Middle frontal gyrus (tissue), 1 donor: ENCODE data around the gene EPS8L3.

Experiments
- DNase-seq: peaks from one replicate; pipeline ENCODE4 v3.0.0-alpha.2; 2015; ENCODE audit warnings: low spot score; ENCODE audit errors: extremely low spot score

The EPS8L3 gene

GRCh38 chr1:109793486-109794318 lies 30.0 kb upstream of the EPS8L3 start:
- no peak for DNase-seq

- DNase-seq: no peak
Observed at GRCh38 chr1:109793089-109793485, 29.4 kb upstream of the EPS8L3 start.

GRCh38 chr1:109792056-109792831 lies 28.5 kb upstream of the EPS8L3 start:
- no peak for DNase-seq

- DNase-seq: no peak
Observed at GRCh38 chr1:109791495-109792043, 27.8 kb upstream of the EPS8L3 start.

- DNase-seq: no peak
Observed at GRCh38 chr1:109790735-109791494, 27.2 kb upstream of the EPS8L3 start.

GRCh38 chr1:109790329-109790728 lies 26.6 kb upstream of the EPS8L3 start:
- no peak for DNase-seq

- no peak for DNase-seq
Observed at GRCh38 chr1:109789551-109790180, 25.9 kb upstream of the EPS8L3 start.

- no peak for DNase-seq
Observed at GRCh38 chr1:109788695-109789521, 25.2 kb upstream of the EPS8L3 start.

GRCh38 chr1:109787845-109788601 lies 24.3 kb upstream of the EPS8L3 start:
- DNase-seq: no peak

GRCh38 chr1:109787211-109787844 lies 23.6 kb upstream of the EPS8L3 start:
- no peak for DNase-seq

- no peak for DNase-seq
Observed at GRCh38 chr1:109786531-109787021, 22.9 kb upstream of the EPS8L3 start.

GRCh38 chr1:109786112-109786480 lies 22.4 kb upstream of the EPS8L3 start:
- no peak for DNase-seq

- DNase-seq: no peak
Observed at GRCh38 chr1:109785446-109786111, 21.9 kb upstream of the EPS8L3 start.

GRCh38 chr1:109784551-109785252 lies 21.0 kb upstream of the EPS8L3 start:
- no peak for DNase-seq

- DNase-seq: no peak
Observed at GRCh38 chr1:109783436-109783835, 19.7 kb upstream of the EPS8L3 start.

- no peak for DNase-seq
Observed at GRCh38 chr1:109782927-109783326, 19.2 kb upstream of the EPS8L3 start.

GRCh38 chr1:109782514-109782913 lies 18.8 kb upstream of the EPS8L3 start:
- no peak for DNase-seq

GRCh38 chr1:109781806-109782205 lies 18.1 kb upstream of the EPS8L3 start:
- no peak for DNase-seq
